ENCODE results near the gene CTNNA2.

The CTNNA2 gene

DNA sequence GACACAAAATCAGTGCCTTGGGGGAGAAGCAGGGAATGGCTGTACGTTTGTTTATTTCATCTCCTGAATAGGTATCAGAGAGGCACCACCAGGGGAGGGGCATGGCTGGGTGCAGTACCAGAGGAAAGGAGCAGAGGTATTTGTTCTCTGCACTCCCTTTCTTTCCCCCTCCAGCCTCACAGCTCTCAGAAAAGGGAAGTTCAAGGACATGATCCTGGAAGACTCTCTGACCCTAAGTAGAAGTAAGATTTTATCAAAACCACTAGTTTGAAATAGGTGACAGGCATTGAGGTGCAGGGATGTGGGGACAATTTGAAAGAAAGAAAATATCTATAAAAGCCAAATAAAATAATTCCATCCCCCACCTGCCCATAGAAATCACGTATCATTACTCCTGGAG, 655.2 kb downstream of the CTNNA2 start:
- ATAC-seq, result no peak
- TF ChIP-seq CSDC2 (CRISPR knock-in tag; IDR thresholded peaks at IDR 0.05), result no peak
- no peak for TF ChIP-seq RARB (CRISPR knock-in tag; IDR thresholded peaks at IDR 0.05)
- TF ChIP-seq ARNTL (CRISPR knock-in tag; IDR thresholded peaks at IDR 0.05; ENCODE audit: borderline replicate concordance, low read depth), result no peak
- no peak for TF ChIP-seq ZNF565 (CRISPR knock-in tag; conservative IDR thresholded peaks at IDR 0.05; ENCODE audit: low read depth)
- no peak for TF ChIP-seq ZFP30 (CRISPR knock-in tag; IDR thresholded peaks at IDR 0.05)
- TF ChIP-seq PPARA (CRISPR knock-in tag; IDR thresholded peaks at IDR 0.05; ENCODE audit: borderline replicate concordance), result no peak
- TF ChIP-seq, protein P1, sequence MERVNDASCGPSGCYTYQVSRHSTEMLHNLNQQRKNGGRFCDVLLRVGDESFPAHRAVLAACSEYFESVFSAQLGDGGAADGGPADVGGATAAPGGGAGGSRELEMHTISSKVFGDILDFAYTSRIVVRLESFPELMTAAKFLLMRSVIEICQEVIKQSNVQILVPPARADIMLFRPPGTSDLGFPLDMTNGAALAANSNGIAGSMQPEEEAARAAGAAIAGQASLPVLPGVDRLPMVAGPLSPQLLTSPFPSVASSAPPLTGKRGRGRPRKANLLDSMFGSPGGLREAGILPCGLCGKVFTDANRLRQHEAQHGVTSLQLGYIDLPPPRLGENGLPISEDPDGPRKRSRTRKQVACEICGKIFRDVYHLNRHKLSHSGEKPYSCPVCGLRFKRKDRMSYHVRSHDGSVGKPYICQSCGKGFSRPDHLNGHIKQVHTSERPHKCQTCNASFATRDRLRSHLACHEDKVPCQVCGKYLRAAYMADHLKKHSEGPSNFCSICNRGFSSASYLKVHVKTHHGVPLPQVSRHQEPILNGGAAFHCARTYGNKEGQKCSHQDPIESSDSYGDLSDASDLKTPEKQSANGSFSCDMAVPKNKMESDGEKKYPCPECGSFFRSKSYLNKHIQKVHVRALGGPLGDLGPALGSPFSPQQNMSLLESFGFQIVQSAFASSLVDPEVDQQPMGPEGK (CRISPR knock-in tag; IDR thresholded peaks at IDR 0.05; ENCODE audit: borderline replicate concordance), result no peak
- no peak for TF ChIP-seq SNAI2 (CRISPR knock-in tag; IDR thresholded peaks at IDR 0.05)
- TF ChIP-seq, protein P2, sequence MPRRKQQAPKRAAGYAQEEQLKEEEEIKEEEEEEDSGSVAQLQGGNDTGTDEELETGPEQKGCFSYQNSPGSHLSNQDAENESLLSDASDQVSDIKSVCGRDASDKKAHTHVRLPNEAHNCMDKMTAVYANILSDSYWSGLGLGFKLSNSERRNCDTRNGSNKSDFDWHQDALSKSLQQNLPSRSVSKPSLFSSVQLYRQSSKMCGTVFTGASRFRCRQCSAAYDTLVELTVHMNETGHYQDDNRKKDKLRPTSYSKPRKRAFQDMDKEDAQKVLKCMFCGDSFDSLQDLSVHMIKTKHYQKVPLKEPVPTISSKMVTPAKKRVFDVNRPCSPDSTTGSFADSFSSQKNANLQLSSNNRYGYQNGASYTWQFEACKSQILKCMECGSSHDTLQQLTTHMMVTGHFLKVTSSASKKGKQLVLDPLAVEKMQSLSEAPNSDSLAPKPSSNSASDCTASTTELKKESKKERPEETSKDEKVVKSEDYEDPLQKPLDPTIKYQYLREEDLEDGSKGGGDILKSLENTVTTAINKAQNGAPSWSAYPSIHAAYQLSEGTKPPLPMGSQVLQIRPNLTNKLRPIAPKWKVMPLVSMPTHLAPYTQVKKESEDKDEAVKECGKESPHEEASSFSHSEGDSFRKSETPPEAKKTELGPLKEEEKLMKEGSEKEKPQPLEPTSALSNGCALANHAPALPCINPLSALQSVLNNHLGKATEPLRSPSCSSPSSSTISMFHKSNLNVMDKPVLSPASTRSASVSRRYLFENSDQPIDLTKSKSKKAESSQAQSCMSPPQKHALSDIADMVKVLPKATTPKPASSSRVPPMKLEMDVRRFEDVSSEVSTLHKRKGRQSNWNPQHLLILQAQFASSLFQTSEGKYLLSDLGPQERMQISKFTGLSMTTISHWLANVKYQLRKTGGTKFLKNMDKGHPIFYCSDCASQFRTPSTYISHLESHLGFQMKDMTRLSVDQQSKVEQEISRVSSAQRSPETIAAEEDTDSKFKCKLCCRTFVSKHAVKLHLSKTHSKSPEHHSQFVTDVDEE (CRISPR knock-in tag; IDR thresholded peaks at IDR 0.05), result no peak
- TF ChIP-seq ESRRG (CRISPR knock-in tag; IDR thresholded peaks at IDR 0.05), result no peak

DNA sequence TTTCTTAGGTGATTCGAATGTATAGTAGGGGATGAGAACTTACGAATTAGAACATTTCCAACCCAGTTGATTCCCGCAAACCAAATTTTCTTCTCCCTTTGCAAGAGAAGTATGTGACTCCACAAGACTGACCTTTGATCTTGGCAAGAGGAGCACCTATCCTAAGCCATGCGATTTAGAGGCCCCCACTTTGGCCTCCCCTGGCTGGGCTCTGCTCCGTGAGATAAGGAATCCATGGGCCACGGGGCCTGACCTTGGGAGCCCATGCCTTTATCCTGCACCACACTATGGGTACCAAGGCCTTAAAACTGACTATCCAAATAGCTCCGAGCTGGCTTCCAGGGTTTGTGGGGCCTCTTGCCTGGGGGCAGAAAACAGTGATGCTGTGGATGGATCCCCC, 656.0 kb downstream of the CTNNA2 start:
- no peak for ATAC-seq
- no peak for TF ChIP-seq ZC3H10 (CRISPR knock-in tag; IDR thresholded peaks at IDR 0.05)
- no peak for TF ChIP-seq BACH2 (CRISPR knock-in tag; IDR thresholded peaks at IDR 0.05; ENCODE audit: borderline replicate concordance)
- no peak for TF ChIP-seq SNAI2 (CRISPR knock-in tag; IDR thresholded peaks at IDR 0.05)
- no peak for TF ChIP-seq ZNF8 (CRISPR knock-in tag; IDR thresholded peaks at IDR 0.05)
- TF ChIP-seq, protein P2 (CRISPR knock-in tag; IDR thresholded peaks at IDR 0.05), result no peak
- no peak for TF ChIP-seq ESRRG (CRISPR knock-in tag; IDR thresholded peaks at IDR 0.05)
- no peak for TF ChIP-seq ZFP3 (CRISPR knock-in tag; IDR thresholded peaks at IDR 0.05)

DNA sequence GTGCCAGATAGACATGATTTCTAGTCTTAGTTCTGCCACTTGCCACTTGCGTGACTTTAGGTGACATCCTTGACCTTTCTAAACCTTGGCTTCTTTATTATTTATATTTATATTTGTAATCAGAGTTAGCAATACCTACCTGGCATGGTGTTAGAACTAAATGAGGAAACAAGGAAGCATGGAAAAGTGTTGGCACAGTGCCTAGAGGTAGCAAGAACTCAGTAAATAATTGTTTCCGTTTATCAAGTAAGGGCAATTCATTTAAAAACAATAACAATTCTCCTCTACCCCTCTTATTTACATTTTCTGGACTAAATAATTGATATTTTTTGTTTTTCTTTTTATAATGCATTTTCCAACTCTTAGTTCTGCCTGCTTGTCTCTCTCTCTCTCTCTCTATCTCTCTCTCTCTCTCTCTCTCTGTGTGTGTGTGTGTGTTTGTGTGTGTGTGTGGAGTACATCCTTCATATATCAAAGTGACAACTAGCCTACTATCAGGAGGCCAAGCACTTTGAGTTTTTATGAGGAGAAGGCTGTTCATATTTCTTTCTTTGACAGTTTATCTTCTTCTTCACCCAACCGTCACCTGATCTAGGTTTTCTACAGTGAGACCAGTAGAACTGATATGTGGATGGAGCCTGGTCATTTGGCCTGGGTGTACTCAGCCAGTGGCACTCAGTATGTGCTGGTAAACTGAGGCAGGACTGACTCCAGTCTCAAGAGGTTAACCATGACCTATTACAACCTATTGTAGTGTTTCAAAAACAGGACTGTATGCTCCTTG, 657.2 kb downstream of the CTNNA2 start:
- no peak for ATAC-seq
- TF ChIP-seq ARNTL (CRISPR knock-in tag; IDR thresholded peaks at IDR 0.05; ENCODE audit: borderline replicate concordance, low read depth) (no peak), OSR1 (CRISPR knock-in tag; IDR thresholded peaks at IDR 0.05) (no peak), TOX (CRISPR knock-in tag; IDR thresholded peaks at IDR 0.05; ENCODE audit: borderline replicate concordance) (no peak), CSDC2 (CRISPR knock-in tag; IDR thresholded peaks at IDR 0.05) (no peak)
- TF ChIP-seq, protein P3, sequence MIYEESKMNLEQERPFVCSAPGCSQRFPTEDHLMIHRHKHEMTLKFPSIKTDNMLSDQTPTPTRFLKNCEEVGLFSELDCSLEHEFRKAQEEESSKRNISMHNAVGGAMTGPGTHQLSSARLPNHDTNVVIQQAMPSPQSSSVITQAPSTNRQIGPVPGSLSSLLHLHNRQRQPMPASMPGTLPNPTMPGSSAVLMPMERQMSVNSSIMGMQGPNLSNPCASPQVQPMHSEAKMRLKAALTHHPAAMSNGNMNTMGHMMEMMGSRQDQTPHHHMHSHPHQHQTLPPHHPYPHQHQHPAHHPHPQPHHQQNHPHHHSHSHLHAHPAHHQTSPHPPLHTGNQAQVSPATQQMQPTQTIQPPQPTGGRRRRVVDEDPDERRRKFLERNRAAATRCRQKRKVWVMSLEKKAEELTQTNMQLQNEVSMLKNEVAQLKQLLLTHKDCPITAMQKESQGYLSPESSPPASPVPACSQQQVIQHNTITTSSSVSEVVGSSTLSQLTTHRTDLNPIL (CRISPR knock-in tag; IDR thresholded peaks at IDR 0.05; ENCODE audit: low read depth), result no peak

DNA sequence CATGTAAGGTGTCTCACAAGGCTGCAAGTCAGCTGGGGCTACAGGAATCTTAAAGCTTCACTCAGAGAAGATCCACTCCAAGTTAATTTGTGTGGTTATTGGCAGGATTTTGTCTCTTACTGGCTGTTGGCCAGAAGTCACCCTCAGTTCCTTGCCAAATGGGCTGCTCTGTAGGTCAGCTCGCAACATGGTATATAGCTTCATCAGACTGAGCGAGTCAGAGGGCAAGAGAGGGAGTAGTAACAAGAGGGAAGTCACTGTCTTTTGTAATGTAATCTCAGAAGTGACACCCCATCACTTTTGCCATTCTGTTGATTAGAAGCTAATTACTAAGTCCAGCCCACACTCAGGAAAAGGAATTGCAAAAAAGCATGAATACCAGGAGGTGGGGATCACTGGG, 672.2 kb downstream of the CTNNA2 start:
- ATAC-seq, result no peak
- TF ChIP-seq OSR1 (CRISPR knock-in tag; IDR thresholded peaks at IDR 0.05) (no peak), ZNF8 (CRISPR knock-in tag; IDR thresholded peaks at IDR 0.05) (no peak), PPARA (CRISPR knock-in tag; IDR thresholded peaks at IDR 0.05; ENCODE audit: borderline replicate concordance) (no peak), TOX (CRISPR knock-in tag; IDR thresholded peaks at IDR 0.05; ENCODE audit: borderline replicate concordance) (no peak), ZNF565 (CRISPR knock-in tag; conservative IDR thresholded peaks at IDR 0.05; ENCODE audit: low read depth) (no peak), RARB (CRISPR knock-in tag; IDR thresholded peaks at IDR 0.05) (no peak), SNAI2 (CRISPR knock-in tag; IDR thresholded peaks at IDR 0.05) (no peak), GLIS3 (CRISPR knock-in tag; IDR thresholded peaks at IDR 0.05) (no peak), ZC3H10 (CRISPR knock-in tag; IDR thresholded peaks at IDR 0.05) (no peak), ZNF70 (CRISPR knock-in tag; IDR thresholded peaks at IDR 0.05) (no peak), TCF4 (CRISPR knock-in tag; IDR thresholded peaks at IDR 0.05; ENCODE audit: borderline replicate concordance) (no peak), ARNTL (CRISPR knock-in tag; IDR thresholded peaks at IDR 0.05; ENCODE audit: borderline replicate concordance, low read depth) (no peak)
- TF ChIP-seq, protein P2 (CRISPR knock-in tag; IDR thresholded peaks at IDR 0.05), result no peak
- TF ChIP-seq, protein P4, sequence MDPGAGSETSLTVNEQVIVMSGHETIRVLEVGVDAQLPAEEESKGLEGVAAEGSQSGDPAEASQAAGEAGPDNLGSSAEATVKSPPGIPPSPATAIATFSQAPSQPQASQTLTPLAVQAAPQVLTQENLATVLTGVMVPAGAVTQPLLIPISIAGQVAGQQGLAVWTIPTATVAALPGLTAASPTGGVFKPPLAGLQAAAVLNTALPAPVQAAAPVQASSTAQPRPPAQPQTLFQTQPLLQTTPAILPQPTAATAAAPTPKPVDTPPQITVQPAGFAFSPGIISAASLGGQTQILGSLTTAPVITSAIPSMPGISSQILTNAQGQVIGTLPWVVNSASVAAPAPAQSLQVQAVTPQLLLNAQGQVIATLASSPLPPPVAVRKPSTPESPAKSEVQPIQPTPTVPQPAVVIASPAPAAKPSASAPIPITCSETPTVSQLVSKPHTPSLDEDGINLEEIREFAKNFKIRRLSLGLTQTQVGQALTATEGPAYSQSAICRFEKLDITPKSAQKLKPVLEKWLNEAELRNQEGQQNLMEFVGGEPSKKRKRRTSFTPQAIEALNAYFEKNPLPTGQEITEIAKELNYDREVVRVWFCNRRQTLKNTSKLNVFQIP (CRISPR knock-in tag; IDR thresholded peaks at IDR 0.05; ENCODE audit: borderline replicate concordance, low read depth), result no peak
